ENCODE measurements around the gene MTMR3.

MTMR3 gene

DNA sequence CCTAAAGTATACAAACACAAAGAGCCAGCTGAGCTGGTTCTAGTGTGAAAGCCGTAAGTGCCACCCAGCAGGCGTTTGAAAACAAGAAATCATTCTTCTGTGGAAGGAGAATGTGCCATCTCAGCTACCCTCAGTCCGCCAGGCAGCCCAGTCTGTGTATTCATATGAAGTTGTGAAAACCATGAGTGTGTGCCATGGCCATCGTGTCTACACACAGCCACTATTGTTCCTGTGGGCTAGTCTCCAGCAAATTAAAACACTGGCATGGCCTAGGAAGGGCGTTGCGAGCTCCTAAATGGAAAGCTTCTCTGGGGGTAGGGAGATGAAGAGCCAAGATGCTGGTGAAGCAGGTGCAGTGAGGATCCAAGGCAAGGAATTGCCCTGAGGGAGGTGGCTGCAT lies 145.8 kb downstream of the MTMR3 start:
- Histone ChIP-seq H3K36me3 (ENCODE audit: control insufficient read depth in 1 of 2, insufficient read depth in 2 of 2, low read length in 2 of 2) (peaks cover 23 to 48% of the 10 kb centered on the region in 2 donors), H3K4me1 (ENCODE audit: control insufficient read depth in 1 of 2, insufficient read depth in 2 of 2, low read length in 2 of 2) (peaks cover 8 to 11% of the 10 kb centered on the region in 2 donors), H3K27me3 (ENCODE audit: control insufficient read depth in 1 of 2, insufficient read depth in 2 of 2, low read length in 2 of 2) (no peaks in the 10 kb centered on the region), H3K9me3 (ENCODE audit: control insufficient read depth in 1 of 2, low read length in 2 of 2) (no peaks in the 10 kb centered on the region), H3K4me3 (ENCODE audit: low read depth in 1 of 2, low read length in 2 of 2) (no peak overlapping the region), H3K27ac (ENCODE audit: low read depth, low read length) (no peak overlapping the region), H3K9ac (ENCODE audit: low read depth in 1 of 2, low read length in 2 of 2) (no peak overlapping the region)

DNA sequence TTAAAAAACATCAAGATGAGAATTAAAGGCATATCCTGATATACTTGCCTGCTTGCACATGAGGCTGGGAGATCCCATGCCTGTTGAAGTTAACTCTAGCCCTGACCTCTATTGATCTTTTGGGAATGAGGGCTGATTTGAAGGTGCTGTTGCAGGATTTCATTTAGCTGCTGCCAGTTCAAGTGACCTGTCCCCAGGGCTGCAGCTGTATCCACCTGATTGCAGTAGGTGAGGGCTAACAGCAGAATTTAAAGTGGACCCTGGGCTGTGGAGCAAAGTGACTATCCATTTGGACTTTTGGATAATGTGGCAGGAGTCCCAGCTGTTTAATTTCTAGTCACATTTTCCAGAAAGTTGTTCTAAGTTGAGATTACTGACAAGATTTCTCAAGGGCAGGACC lies 146.5 kb downstream of the MTMR3 start:
- H3K9me3 ChIP-seq (ENCODE audit: control insufficient read depth in 1 of 2, low read length in 2 of 2), result no peaks in the 10 kb centered on the region
- H3K4me3 ChIP-seq (ENCODE audit: low read depth in 1 of 2, low read length in 2 of 2), result no peak overlapping the region
- H3K36me3 ChIP-seq (ENCODE audit: control insufficient read depth in 1 of 2, insufficient read depth in 2 of 2, low read length in 2 of 2), result peaks cover 22 to 42% of the 10 kb centered on the region in 2 donors
- no peak overlapping the region for H3K27ac ChIP-seq (ENCODE audit: low read depth, low read length)
- H3K27me3 ChIP-seq (ENCODE audit: control insufficient read depth in 1 of 2, insufficient read depth in 2 of 2, low read length in 2 of 2), result no peaks in the 10 kb centered on the region
- peaks cover 8 to 11% of the 10 kb centered on the region in 2 donors for H3K4me1 ChIP-seq (ENCODE audit: control insufficient read depth in 1 of 2, insufficient read depth in 2 of 2, low read length in 2 of 2)
- H3K9ac ChIP-seq (ENCODE audit: low read depth in 1 of 2, low read length in 2 of 2), result no peak overlapping the region

GRCh38 chr22:30030329-30030728 lies 147.4 kb downstream of the MTMR3 start:
- Histone ChIP-seq H3K36me3 (ENCODE audit: control insufficient read depth in 1 of 2, insufficient read depth in 2 of 2, low read length in 2 of 2) (peaks cover 14 to 34% of the 10 kb centered on the region in 2 donors), H3K4me1 (ENCODE audit: control insufficient read depth in 1 of 2, insufficient read depth in 2 of 2, low read length in 2 of 2) (peaks cover 8 to 11% of the 10 kb centered on the region in 2 donors), H3K27me3 (ENCODE audit: control insufficient read depth in 1 of 2, insufficient read depth in 2 of 2, low read length in 2 of 2) (no peaks in the 10 kb centered on the region)

GRCh38 chr22:30031328-30031727 lies 148.4 kb downstream of the MTMR3 start:
- peaks cover 8 to 11% of the 10 kb centered on the region in 2 donors for H3K4me1 ChIP-seq (ENCODE audit: control insufficient read depth in 1 of 2, insufficient read depth in 2 of 2, low read length in 2 of 2)
- no peak overlapping the region for H3K4me3 ChIP-seq (ENCODE audit: low read depth in 1 of 2, low read length in 2 of 2)
- no peaks in the 10 kb centered on the region for H3K27me3 ChIP-seq (ENCODE audit: control insufficient read depth in 1 of 2, insufficient read depth in 2 of 2, low read length in 2 of 2)
- H3K27ac ChIP-seq (ENCODE audit: low read depth, low read length), result no peak overlapping the region
- no peak overlapping the region for H3K9ac ChIP-seq (ENCODE audit: low read depth in 1 of 2, low read length in 2 of 2)
- H3K9me3 ChIP-seq (ENCODE audit: control insufficient read depth in 1 of 2, low read length in 2 of 2), result no peaks in the 10 kb centered on the region
- peaks cover 4 to 24% of the 10 kb centered on the region in 2 donors for H3K36me3 ChIP-seq (ENCODE audit: control insufficient read depth in 1 of 2, insufficient read depth in 2 of 2, low read length in 2 of 2)

More at GRCh38 chr22:30030329-30030728, 147.4 kb downstream of the MTMR3 start:
- no peak overlapping the region for H3K9ac ChIP-seq (ENCODE audit: low read depth in 1 of 2, low read length in 2 of 2)
- no peak overlapping the region for H3K27ac ChIP-seq (ENCODE audit: low read depth, low read length)
- H3K4me3 ChIP-seq (ENCODE audit: low read depth in 1 of 2, low read length in 2 of 2), result no peak overlapping the region
- no peaks in the 10 kb centered on the region for H3K9me3 ChIP-seq (ENCODE audit: control insufficient read depth in 1 of 2, low read length in 2 of 2)

- H3K27me3 ChIP-seq (ENCODE audit: control insufficient read depth in 1 of 2, insufficient read depth in 2 of 2, low read length in 2 of 2), result no peaks in the 10 kb centered on the region
- H3K4me3 ChIP-seq (ENCODE audit: low read depth in 1 of 2, low read length in 2 of 2), result no peak overlapping the region
- H3K27ac ChIP-seq (ENCODE audit: low read depth, low read length), result no peak overlapping the region
- no peak overlapping the region for H3K9ac ChIP-seq (ENCODE audit: low read depth in 1 of 2, low read length in 2 of 2)
- peaks cover 5 to 6% of the 10 kb centered on the region in 2 donors for H3K4me1 ChIP-seq (ENCODE audit: control insufficient read depth in 1 of 2, insufficient read depth in 2 of 2, low read length in 2 of 2)
- peaks cover 4 to 19% of the 10 kb centered on the region in 2 donors for H3K36me3 ChIP-seq (ENCODE audit: control insufficient read depth in 1 of 2, insufficient read depth in 2 of 2, low read length in 2 of 2)
- no peaks in the 10 kb centered on the region for H3K9me3 ChIP-seq (ENCODE audit: control insufficient read depth in 1 of 2, low read length in 2 of 2)
These were observed 148.9 kb downstream of the MTMR3 start for GRCh38 chr22:30031764-30032455.

- Histone ChIP-seq H3K4me1 (ENCODE audit: control insufficient read depth in 1 of 2, insufficient read depth in 2 of 2, low read length in 2 of 2) (no peaks in the 10 kb centered on the region), H3K36me3 (ENCODE audit: control insufficient read depth in 1 of 2, insufficient read depth in 2 of 2, low read length in 2 of 2) (peaks cover 4 to 10% of the 10 kb centered on the region in 2 donors), H3K9ac (ENCODE audit: low read depth in 1 of 2, low read length in 2 of 2) (no peak overlapping the region), H3K9me3 (ENCODE audit: control insufficient read depth in 1 of 2, low read length in 2 of 2) (no peaks in the 10 kb centered on the region), H3K4me3 (ENCODE audit: low read depth in 1 of 2, low read length in 2 of 2) (no peak overlapping the region), H3K27me3 (ENCODE audit: control insufficient read depth in 1 of 2, insufficient read depth in 2 of 2, low read length in 2 of 2) (no peaks in the 10 kb centered on the region), H3K27ac (ENCODE audit: low read depth, low read length) (no peak overlapping the region)
These were observed 150.2 kb downstream of the MTMR3 start for GRCh38 chr22:30033137-30033536.

DNA sequence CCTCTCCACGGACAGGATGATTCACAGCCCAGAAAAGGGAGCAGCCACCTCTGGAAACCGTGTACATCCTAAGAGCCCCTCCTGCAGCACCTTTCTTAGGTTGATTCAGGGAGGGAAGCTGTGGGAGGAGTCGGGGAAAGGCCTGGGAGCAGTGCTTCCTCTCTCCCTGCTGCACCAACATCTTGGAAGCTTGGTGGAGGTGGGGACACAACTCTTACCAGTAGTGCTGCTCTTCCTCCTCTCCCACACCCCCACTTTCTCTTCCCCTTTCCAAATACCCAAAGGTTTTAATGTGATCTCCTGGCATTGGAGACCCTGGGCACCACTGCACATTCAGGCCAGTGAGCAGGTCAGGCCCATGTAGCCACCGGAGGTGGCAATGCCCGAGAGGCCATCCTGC lies 150.9 kb downstream of the MTMR3 start:
- Histone ChIP-seq H3K9ac (ENCODE audit: low read depth in 1 of 2, low read length in 2 of 2) (no peak overlapping the region), H3K27me3 (ENCODE audit: control insufficient read depth in 1 of 2, insufficient read depth in 2 of 2, low read length in 2 of 2) (no peaks in the 10 kb centered on the region), H3K4me3 (ENCODE audit: low read depth in 1 of 2, low read length in 2 of 2) (no peak overlapping the region), H3K36me3 (ENCODE audit: control insufficient read depth in 1 of 2, insufficient read depth in 2 of 2, low read length in 2 of 2) (peaks cover 3 to 4% of the 10 kb centered on the region in 2 donors), H3K27ac (ENCODE audit: low read depth, low read length) (no peak overlapping the region), H3K9me3 (ENCODE audit: control insufficient read depth in 1 of 2, low read length in 2 of 2) (no peaks in the 10 kb centered on the region), H3K4me1 (ENCODE audit: control insufficient read depth in 1 of 2, insufficient read depth in 2 of 2, low read length in 2 of 2) (peaks cover 0 to 3% of the 10 kb centered on the region in 2 donors)

GRCh38 chr22:30036656-30037055 lies 153.7 kb downstream of the MTMR3 start:
- Histone ChIP-seq H3K36me3 (ENCODE audit: control insufficient read depth in 1 of 2, insufficient read depth in 2 of 2, low read length in 2 of 2) (peaks cover 0 to 4% of the 10 kb centered on the region in 2 donors), H3K9ac (ENCODE audit: low read depth in 1 of 2, low read length in 2 of 2) (no peak overlapping the region), H3K27me3 (ENCODE audit: control insufficient read depth in 1 of 2, insufficient read depth in 2 of 2, low read length in 2 of 2) (no peaks in the 10 kb centered on the region), H3K27ac (ENCODE audit: low read depth, low read length) (no peak overlapping the region), H3K4me3 (ENCODE audit: low read depth in 1 of 2, low read length in 2 of 2) (no peak overlapping the region), H3K4me1 (ENCODE audit: control insufficient read depth in 1 of 2, insufficient read depth in 2 of 2, low read length in 2 of 2) (peaks cover 0 to 3% of the 10 kb centered on the region in 2 donors), H3K9me3 (ENCODE audit: control insufficient read depth in 1 of 2, low read length in 2 of 2) (no peaks in the 10 kb centered on the region)

DNA sequence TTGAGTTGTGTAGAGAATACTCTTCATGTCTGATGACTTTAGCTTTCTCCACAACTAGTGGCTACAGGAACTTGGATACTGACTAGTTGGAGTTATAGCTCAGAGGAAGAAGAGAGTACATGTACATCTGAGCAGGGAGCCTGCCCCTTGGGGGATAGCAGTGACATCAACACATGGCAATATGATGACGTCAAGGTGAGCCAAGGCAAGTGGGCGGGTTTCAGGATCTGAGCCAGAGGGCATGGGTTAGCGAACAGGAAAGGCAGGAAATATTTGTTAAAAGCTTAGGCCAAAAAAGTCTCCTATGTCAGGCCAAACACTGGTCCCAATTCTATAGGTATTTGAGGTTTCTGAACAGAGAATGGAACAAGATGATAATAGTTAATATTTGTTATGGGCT lies 155.2 kb downstream of the MTMR3 start:
- H3K36me3 ChIP-seq (ENCODE audit: control insufficient read depth in 1 of 2, insufficient read depth in 2 of 2, low read length in 2 of 2), result no peaks in the 10 kb centered on the region
- no peaks in the 10 kb centered on the region for H3K27me3 ChIP-seq (ENCODE audit: control insufficient read depth in 1 of 2, insufficient read depth in 2 of 2, low read length in 2 of 2)
- H3K9me3 ChIP-seq (ENCODE audit: control insufficient read depth in 1 of 2, low read length in 2 of 2), result no peaks in the 10 kb centered on the region
- H3K27ac ChIP-seq (ENCODE audit: low read depth, low read length), result no peak overlapping the region
- H3K9ac ChIP-seq (ENCODE audit: low read depth in 1 of 2, low read length in 2 of 2), result no peak overlapping the region
- H3K4me1 ChIP-seq (ENCODE audit: control insufficient read depth in 1 of 2, insufficient read depth in 2 of 2, low read length in 2 of 2), result peaks cover 3 to 7% of the 10 kb centered on the region in 2 donors
- H3K4me3 ChIP-seq (ENCODE audit: low read depth in 1 of 2, low read length in 2 of 2), result no peak overlapping the region

GRCh38 chr22:30040499-30041260 lies 157.7 kb downstream of the MTMR3 start:
- Histone ChIP-seq H3K27ac (ENCODE audit: low read depth, low read length) (no peak overlapping the region), H3K9me3 (ENCODE audit: control insufficient read depth in 1 of 2, low read length in 2 of 2) (no peaks in the 10 kb centered on the region), H3K27me3 (ENCODE audit: control insufficient read depth in 1 of 2, insufficient read depth in 2 of 2, low read length in 2 of 2) (no peaks in the 10 kb centered on the region), H3K4me1 (ENCODE audit: control insufficient read depth in 1 of 2, insufficient read depth in 2 of 2, low read length in 2 of 2) (peaks cover 17 to 25% of the 10 kb centered on the region in 2 donors), H3K36me3 (ENCODE audit: control insufficient read depth in 1 of 2, insufficient read depth in 2 of 2, low read length in 2 of 2) (no peaks in the 10 kb centered on the region), H3K9ac (ENCODE audit: low read depth in 1 of 2, low read length in 2 of 2) (no peak overlapping the region), H3K4me3 (ENCODE audit: low read depth in 1 of 2, low read length in 2 of 2) (no peak overlapping the region)
